DMS79 (cell line): Measurements from ENCODE around the gene PLXNA2.

ENCODE experiments used
- DNase-seq: peaks from one replicate; lab custom pipeline; 2025; lab: John Stamatoyannopoulos, UW

The PLXNA2 gene

DNA sequence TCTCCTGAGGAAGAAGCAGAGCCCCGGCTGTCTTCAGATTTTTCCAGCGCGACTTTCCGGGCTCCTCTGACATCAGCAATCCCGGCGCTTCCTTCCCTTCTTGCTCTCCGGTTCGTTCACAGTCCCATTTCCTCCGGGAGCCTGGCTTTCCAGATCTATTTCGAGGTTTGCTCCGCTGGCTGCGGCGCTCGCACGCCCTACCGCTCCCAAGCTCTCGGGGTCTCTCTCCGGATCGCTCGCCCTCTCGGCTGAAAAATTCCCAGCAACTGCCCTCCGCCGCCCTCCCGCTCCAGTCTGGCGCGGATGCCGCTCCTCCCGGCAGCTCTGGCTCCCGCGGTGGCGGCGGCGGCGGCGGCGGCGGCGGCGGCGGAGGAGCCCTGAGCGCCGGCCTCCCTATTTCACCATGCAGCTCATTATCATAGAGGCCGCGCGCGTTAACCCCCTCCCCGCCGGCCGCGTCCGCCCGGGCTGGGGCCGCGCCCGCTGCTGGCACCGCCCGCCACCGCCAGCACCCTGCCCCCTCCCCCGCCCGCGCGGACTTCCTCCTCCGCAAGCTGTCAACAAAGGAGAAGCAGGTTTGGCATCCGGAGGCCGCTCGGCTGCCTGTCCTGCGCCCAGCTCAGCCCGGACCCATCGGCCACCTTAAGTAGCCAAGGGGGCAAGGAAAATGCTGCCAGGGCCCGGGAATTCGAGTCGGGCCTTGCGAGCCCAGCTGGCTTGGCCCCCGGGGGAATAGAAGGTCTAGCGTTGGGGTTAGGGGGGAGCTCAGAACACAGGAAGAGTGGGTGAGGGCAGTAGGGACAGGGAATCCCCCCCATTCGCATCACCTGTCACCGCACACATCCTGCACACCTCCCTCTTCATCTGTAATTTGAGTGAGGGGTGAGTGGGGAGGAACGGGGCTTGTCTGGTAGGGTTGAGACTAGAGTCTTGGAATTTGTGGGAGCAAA lies at the start of gene PLXNA2:
PLXNA2 (minus strand) TSS at position 418 of the 950 bp plus-strand sequence. CDS start 26,462 bp downstream, outside the sequence.
- peak; percentile 57 for DNase-seq

DNA sequence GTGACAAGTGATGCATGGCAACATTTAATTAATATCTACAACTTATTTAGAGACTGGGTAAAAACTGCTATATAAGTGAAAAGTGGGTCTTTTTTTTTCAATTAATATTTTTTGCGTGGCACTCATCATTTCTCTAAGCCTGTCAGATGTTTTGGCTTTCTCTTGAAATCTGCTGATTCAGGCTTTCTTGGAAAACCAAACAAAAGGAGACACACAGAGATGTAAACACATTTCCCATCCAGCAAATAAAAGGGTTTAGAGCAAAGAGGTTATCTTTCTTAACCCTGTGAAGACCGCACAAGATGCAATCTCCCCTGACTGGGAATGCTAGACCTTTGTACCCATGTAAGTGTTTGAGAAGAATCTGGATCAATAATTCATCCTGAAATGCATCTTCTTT lies 48.7 kb upstream of the PLXNA2 start:
- no peak for DNase-seq

DNA sequence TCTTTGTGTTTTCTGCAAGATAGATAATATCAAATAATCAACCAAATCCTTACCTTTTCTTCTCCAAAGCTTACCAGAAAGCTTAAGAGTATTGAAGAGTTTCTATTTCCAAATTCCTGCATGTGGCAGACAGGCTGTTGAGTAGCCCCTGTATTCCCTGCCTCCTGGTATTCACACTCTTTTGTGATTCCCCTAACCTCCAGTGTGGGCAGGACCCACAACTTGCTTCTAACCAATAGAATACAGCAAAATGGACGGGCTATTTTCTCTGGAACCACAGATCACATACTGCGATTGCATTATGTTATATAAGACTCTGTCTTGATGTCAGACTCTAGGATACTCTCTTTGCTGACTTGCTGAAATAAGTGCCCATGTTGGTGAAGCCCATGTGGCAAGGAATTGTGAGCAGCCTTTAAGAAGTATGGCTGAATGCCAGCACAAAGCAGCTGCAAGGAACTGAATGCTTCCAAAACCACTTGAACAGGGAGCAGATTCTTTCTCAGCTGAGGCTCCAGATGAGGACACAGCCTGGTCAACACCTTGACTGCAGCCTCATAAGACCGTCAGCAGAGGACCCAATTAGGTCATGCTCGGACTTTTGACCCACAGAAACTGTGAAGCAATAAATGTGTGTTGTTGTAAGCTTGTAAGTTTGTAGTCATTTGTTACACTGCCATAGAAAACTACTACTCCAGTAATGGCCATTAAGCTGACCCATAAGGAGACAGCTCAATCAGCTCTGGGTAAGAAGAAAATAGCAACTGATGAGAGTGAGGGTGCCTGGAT lies 47.9 kb upstream of the PLXNA2 start:
- peak; percentile 66 for DNase-seq

DNA sequence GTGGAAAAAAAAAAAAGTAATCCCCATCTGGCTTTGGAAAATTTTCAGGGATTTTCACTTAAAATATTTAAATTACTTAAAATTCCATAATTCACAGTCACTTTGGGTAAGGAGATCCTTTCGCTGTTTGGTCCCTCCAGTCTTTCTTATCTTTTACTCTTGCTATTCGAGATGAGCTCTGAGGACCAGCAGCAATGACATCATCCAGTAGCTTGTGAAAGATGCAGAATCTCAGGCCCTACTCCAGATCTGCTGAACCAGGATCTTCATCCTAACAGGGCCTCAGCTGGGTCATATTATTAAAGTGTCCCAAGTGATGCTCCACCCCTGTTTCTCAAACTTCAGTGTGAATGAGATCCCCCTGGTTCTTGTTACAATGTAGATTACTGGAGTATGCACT lies 46.9 kb upstream of the PLXNA2 start:
- no peak for DNase-seq

DNA sequence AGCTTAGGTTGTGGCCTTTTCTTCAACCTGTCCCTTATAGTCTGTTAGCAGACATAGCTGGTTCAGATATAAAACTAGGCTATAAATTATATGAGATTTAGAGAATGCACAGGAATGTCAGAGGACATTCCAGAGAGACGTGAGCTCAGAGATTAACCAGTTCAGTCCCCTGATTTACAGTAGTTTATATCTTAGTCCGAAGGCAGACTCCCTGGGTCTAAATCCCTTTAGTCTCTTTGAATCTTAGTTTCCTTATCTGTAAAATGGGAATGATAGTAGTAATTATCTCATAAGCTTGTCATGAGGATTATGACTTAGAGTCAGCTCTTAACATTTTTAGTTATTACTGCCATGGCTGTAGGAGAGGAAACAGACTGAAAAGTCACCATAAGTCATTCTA lies 45.5 kb upstream of the PLXNA2 start:
- no peak for DNase-seq

- DNase-seq = no peak
Observed at GRCh38 chr1:208288495-208288894, 44.3 kb upstream of the PLXNA2 start.

DNA sequence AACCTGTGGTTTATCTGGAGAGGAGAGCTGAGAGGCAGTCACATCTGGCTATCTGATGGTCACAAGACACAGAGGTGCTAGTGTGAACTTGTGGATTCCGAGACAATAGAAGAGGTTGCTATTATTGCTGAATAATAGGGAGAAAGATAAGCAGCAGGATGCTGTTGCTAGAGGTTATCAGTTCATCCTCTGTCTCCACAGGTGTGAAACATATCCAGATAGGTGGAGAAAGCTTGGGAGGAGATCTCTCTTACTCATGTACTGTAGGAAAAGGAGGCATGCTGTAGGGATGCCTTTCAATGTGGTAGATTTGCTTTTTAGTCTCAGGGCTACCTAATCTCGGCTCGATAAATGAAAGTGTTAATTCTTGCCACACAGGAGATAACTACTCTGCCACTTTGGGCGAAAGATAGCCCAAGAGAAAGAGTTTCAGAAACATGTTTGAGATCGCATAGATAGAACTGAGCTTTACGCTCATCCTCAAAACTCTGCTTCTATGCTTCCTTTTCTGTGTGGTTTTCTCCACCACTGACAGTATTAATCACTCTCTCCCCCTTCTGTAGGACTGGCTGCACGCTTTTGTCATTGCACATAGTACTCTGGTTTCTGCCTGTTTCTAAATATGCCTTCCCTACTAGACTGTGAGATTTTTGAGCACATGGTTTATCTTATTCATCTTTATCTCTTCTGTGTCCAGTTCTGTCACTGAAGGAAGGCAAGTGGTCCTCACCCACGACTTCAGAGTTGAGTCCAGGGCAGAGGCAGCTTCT lies 36.7 kb upstream of the PLXNA2 start:
- DNase-seq = no peak

DNA sequence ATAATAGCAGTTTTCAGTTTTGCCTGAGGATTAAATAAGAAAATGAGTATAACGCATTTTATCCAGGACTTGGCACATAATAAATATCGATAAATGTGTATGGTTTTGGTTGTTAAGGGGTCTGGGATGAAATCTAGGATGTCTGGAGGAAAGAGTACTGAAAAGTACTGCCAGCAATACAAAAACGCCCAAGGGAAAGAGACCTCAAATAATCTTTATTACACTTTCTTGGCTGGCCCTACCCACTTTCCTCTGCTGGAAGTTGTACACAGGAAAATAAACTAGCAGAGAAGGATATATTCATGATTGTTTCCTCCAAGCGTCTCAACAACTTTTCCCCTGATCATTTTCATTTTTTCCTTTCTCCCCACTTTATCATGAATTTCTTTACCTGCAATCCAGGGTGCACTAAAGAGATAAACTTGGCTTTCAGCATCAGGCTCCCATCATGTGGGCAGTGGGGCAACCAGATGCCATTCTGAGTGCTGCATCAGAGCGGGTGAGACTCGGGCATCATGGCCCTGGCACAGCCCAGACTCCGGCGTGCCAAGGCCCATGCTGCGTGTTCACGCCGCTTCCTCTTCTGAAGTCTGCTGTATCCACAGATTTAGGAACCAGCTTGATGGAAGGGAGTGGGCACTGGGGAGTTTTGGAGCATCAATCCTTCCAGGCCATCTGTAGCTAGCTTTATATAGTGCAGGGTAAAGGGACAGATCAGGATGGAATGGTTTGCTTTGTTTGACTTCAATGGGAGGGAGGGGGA lies 35.8 kb upstream of the PLXNA2 start:
- DNase-seq = no peak

DNA sequence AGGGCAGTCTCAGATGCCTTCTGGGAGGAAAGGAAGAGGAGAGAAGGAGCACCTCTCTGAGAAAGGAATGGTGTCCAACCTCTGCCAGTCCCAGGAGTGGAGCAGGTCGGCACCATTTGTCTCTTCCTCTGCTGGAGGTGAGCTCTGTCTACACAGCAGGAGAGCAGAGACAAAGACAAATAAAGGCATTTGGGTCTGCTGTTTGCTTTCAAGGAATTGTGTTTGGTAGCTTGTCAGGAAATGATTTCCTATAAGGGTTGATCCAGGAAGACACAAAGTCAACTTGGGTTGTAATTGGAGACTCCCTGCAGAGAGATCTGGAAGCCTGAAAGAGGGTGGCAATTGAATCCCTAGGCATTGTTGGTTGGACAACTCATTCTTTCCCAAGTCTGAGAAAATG lies 34.5 kb upstream of the PLXNA2 start:
- DNase-seq = no peak

GRCh38 chr1:208276757-208277435 lies 32.7 kb upstream of the PLXNA2 start:
- no peak for DNase-seq

DNA sequence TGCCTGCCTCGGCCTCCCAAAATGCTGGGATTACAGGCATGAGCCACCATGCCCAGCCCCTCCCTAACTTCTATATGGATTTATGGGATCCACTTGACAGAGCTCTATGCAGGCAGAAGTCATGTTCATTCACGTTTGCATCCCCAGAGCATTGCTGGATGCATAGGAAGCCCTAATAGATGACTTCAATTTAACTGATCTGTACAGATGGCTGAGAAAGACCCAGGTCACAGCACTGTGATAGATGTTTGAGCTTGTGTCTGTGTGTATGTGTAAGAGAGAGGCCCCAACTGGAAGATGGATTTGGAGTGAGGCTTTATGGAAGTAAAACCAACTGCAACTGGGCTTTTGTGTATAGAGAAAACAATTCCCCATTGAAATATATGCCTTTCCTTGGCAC lies 30.9 kb upstream of the PLXNA2 start:
- no peak for DNase-seq

- DNase-seq = no peak
Observed at GRCh38 chr1:208273386-208274017, 29.3 kb upstream of the PLXNA2 start.

GRCh38 chr1:208272713-208273112 lies 28.5 kb upstream of the PLXNA2 start:
- no peak for DNase-seq

- no peak for DNase-seq
Observed at GRCh38 chr1:208272311-208272710, 28.1 kb upstream of the PLXNA2 start.

GRCh38 chr1:208271236-208271635 lies 27.1 kb upstream of the PLXNA2 start:
- DNase-seq = peak; percentile 23

DNA sequence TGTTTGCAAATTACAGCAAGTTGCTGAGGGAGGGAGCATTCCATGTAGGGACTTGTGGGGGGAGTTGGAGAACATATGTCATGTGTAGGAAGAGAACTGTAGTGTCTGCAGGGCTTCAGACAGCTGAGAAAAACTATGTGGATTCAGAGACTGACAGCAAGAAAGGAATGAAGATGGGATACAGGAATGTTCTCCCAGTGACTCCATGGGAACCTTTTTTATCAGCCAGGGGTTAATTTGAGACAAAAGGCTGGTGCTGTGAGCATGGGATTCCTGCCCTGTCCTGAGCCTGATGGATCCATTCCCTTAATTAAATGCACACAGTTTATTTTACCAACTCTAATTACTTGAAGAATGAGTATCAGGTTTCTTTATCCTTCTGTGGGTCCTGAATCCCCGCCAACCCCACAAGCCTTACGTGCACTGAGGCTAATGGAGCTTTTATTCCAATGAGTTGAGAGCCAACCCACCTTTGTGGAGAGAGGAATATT lies 26.5 kb upstream of the PLXNA2 start:
- peak; percentile 78 for DNase-seq

- no peak for DNase-seq
Observed at GRCh38 chr1:208269338-208269666, 25.1 kb upstream of the PLXNA2 start.

DNA sequence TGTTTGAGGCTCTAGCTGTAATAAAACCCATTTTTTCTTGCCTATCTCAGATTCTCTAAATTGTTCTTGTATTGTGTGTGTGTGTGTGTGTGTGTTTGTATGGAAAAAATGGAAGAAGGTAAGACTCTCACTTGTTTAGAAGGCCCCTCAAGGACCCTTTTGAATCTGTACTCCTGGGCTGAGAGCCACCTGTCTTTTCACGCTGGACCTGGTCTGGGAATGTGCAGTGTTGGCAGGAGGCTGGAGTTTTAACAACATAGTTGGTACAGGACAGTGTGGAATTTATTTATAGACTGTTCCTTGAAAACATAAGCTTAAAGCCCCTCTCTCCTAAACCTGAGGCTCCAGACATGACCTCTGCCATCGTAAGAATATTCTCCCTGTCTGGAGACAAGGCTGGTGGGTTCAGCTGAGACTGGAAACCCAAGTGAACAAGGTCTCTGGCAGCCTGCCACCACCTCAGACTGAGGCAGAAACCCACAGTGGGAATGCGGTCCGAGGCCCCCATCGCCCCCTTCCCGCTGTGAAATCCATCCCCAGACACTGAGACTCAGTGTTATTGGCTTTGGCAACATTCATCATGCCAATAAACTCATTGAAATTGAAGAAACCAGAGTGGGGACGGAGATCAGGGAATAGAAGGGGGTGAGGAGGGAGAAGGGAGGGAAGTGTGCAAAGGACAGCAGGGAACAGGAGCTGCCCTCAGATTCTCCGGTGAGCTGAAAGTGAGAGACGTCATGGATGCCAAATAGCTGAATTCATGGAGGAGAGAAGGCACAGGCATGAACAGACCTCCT lies 24.6 kb upstream of the PLXNA2 start:
- DNase-seq = peak; percentile 81

- DNase-seq = no peak
Observed at GRCh38 chr1:208265525-208265924, 21.3 kb upstream of the PLXNA2 start.

DNA sequence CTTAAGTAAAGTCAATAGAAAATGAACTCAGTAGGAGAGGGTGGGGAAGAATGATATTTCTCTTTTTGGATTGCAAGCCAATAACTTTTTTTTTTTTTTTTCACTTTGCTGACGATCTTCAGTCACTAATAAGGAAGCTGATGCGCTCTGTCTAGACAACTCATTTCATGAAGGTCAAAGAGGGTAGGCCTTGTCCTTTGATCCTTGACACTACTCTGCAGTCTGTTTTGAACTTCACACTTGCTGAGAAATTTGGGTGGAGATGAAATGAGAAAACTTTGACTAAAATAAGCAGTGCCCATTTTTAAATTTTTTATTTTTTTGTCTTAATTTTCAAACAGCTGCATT lies 20.9 kb upstream of the PLXNA2 start:
- DNase-seq = no peak
